GM19467 (cell line): ENCODE data around the gene UBR1.
"Not testable (repeated sequence)": the region's sequence is repeated elsewhere in the genome, so short reads cannot be mapped to it uniquely, and the experiment has no call there.

Source experiments
- ATAC-seq: cut with Tn5 transposase; IDR thresholded peaks from one replicate; pipeline ENCODE4 v1.9.1; 2021; ENCODE audit warnings: mild to moderate bottlenecking, moderate library complexity; ENCODE audit not compliant: unreplicated experiment

The UBR1 gene

GRCh38 chr15:43067717-43068461 is 37.9 kb downstream of the UBR1 start:
- no peak for ATAC-seq

DNA sequence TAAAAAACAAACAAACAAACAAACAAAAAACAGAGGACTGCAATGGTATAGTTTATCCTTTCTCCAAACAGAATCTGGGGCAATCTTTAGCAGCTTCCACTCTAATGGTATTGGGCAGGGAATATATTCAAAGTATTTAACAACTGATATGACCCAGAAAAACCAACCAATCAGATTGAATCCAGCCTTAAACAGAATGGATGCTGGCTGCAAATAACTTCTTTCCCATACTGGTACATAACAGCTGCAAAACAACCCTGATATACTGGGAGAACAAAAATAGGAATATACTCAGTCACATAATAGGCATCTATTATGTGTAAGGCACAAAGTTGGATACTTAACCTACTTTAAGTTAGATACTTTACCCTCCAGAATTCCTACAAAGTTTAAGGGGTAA is 49.1 kb downstream of the UBR1 start:
- no peak for ATAC-seq

GRCh38 chr15:43052860-43053259 is 53.0 kb downstream of the UBR1 start:
- no peak for ATAC-seq

DNA sequence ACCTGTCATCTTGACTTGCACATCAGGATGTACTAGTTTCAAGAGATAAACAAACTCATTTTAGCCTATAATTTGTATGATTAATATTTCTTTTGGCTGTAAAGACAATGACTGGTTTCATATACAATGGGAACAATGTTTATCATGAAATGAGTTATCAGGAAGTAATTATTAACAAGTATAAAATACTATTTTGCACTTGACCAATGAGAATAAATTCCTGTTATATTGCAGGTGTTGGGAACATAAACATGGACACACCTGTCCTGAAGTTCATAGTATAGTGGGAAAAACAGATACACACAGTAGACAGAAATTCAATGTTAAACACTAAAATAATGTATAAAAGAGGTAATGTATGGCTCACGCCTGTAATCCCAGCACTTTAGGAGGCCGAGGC is 56.9 kb downstream of the UBR1 start:
- no peak for ATAC-seq

DNA sequence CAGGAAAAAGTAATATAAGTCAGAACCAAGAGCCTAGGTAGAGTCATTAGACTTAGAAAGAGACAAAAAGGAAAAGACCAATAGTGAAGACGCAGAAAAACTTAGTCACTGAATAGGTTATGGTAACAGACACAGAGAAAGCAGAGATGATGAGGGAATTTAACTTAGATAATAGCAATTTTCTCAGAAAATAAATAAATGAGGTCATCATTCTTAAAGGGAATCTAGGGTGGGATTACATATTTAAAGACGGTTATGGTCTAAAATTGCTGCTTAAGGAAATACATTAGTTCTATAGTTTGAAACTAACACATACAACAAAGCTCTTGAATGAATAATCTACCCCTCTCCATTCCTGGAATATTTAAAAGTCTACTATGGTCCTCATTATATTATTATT is 59.4 kb downstream of the UBR1 start:
- no peak for ATAC-seq

- ATAC-seq: no peak
Observed at GRCh38 chr15:43042885-43043284, 63.0 kb downstream of the UBR1 start.

- not testable (repeated sequence) for ATAC-seq
Observed at GRCh38 chr15:43041085-43041484, 64.8 kb downstream of the UBR1 start.

- ATAC-seq: not testable (repeated sequence)
Observed at GRCh38 chr15:43035240-43035639, 70.6 kb downstream of the UBR1 start.

DNA sequence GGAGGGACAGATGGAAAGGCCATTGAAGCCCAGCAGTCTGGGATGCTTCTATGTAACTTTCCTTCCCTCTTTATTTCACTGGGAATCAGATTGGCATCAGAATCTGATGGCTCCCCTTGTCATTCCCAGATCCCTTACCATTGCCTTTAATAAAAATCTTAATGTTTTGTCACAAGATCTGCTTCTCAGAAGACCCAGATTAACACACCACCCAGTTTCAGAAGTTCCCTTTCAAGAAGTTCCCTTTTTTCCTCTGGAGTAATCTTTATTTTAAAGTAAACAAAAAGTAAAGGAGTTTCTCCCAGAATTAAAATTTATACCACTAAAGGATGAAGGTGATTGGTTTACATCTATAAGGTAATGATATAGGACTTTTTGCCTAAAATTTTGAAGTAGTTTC is 76.4 kb downstream of the UBR1 start:
- ATAC-seq: no peak

- no peak for ATAC-seq
Observed at GRCh38 chr15:43025150-43025549, 80.7 kb downstream of the UBR1 start.

DNA sequence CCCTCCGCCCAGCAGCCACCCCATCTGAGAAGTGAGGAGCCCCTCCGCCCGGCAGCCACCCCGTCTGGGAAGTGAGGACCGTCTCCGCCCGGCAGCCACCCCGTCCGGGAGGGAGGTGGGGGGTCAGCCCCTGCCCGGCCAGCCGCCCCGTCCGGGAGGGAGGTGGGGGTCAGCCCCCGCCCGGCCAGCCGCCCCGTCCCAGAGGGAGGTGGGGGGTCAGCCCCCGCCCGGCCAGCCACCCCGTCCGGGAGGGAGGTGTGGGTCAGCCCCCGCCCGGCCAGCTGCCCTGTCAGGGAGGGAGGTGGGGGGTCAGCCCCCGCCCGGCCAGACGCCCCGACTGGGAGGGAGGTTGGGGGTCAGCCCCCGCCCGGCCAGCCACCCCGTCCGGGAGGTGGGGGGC is 91.2 kb downstream of the UBR1 start:
- ATAC-seq: not testable (repeated sequence)

GRCh38 chr15:43009206-43009605 is 96.6 kb downstream of the UBR1 start:
- ATAC-seq: no peak

DNA sequence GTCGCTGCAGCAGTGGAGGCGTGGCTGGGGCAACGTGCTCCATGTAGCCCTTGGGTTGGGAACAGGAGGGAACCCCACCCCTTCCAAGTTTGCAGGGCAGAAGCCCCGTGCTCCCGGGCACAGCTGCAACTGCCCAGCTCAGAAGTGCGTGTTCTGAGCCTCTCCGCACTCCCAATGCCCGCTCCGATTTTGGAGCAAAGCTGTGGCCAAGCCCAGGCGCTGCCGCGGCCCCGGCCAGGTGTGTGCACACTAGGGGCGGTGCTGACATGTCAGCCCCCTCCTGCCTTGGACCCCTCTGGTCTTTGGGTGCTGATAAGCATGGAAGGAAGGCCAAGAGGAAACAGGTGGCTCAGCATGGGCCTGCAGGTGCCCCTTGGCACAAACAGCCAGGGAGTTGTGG is 97.7 kb downstream of the UBR1 start:
- no peak for ATAC-seq

GRCh38 chr15:43007551-43007950 is 98.3 kb downstream of the UBR1 start:
- no peak for ATAC-seq

GRCh38 chr15:43006991-43007390 is 98.8 kb downstream of the UBR1 start:
- ATAC-seq: no peak

DNA sequence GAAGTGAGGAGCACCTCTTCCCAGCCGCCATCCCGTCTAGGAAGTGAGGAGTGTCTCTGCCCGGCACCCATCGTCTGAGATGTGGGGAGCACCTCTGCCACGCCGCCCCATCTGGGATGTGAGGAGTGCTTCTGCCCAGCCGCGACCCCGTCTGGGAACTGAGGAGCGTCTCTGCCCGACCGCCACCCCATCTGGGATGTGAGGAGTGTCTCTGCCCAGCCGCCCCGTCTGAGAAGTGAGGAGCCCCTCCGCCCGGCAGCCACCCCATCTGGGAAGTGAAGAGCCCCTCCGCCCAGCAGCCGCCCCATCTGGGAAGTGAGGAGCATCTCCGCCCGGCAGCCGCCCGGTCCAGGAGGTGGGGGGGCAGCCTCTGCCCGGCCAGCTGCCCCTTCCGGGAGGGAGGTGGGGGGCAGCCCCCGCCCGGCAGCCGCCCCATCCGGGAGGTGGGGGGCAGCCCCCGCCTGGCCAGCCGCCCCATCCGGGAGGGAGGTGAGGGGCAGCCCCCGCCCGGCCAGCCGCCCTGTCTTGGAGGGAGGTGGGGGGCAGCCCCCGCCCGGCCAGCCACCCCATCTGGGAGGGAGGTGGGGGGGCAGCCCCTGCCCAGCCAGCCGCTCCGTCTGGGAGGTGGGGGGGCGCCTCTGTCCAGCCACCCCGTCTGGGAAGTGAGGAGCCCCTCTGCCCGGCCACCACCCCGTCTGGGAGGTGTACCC is 100.8 kb downstream of the UBR1 start:
- ATAC-seq: not testable (repeated sequence)

GRCh38 chr15:42999201-42999779 is 106.5 kb downstream of the UBR1 start:
- no peak for ATAC-seq

- no peak for ATAC-seq
Observed at GRCh38 chr15:42996871-42997270, 109.0 kb downstream of the UBR1 start.

DNA sequence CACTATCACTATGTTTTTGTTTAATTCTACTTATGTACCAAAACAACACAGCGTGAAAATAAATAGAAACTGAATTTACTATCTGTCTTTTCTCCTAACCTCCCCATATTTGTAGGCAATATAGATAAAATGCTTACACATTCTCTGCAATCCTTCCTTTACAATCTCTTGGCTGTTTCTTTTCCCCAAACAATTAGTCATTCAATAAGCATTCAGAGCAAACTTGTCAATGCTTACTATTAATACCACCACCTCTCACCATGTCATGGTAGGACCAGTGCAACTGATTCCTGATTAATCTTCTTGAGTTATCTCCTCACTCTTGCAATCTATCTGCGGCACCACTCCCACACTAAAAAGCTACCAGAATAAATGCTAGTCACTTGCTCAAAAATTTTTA is 111.3 kb downstream of the UBR1 start:
- ATAC-seq: no peak

- no peak for ATAC-seq
Observed at GRCh38 chr15:42992626-42993025, 113.2 kb downstream of the UBR1 start.

- no peak for ATAC-seq
Observed at GRCh38 chr15:42986693-42987342, 119.0 kb downstream of the UBR1 start.
